Measurements from ENCODE around the gene API5.

Gene API5

DNA sequence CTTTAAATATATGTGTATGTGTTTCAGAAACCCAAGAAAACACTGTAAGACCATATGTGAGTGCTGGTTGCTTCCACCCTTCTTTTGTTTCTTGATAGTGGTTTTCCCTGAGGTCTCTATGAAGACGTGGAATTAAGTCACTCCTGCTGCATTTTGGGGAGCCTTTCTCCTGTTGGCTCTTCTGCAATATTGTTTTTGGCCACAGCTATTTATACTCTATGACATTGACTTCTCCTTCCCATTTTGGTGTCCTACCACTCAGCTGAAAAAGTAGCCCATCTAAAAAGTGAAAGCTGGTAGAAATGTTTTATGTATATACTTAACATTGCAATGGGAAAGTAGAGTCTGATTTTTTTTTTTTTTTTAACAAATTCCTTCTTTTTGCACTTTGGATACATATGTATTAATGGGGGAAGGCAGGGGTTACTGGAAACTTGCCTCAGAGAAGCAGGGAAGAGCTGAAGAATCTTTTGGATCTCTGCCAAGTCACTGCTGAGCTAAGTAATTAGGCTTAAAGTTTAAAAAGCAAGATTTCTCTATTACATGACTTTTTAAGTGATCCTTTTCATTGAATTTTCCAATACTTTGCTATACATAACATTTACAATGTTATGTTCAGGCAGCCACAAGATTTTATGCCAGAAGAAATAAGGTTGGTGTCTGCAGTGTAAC, 48.7 kb downstream of the API5 start:
- DNase-seq, result no peak

DNA sequence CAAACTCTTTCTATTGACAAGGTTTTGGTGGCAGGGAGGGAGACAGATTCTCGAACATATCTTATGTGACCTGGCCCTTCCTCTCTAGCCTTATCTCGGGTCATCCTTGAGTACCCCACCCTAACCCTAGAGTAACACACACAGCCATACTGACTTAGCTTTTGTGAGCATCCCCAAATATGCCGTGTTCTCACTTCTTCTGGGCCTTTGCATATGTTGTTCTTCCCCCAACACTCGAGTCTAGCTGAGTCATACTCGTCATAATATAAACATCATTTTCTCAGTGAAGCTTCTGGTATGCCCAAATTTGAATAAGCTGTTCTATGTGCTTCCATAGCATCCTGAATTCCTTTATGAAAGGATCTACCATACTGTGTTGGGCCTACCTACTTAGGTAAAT, 54.9 kb downstream of the API5 start:
- no peak for DNase-seq

DNA sequence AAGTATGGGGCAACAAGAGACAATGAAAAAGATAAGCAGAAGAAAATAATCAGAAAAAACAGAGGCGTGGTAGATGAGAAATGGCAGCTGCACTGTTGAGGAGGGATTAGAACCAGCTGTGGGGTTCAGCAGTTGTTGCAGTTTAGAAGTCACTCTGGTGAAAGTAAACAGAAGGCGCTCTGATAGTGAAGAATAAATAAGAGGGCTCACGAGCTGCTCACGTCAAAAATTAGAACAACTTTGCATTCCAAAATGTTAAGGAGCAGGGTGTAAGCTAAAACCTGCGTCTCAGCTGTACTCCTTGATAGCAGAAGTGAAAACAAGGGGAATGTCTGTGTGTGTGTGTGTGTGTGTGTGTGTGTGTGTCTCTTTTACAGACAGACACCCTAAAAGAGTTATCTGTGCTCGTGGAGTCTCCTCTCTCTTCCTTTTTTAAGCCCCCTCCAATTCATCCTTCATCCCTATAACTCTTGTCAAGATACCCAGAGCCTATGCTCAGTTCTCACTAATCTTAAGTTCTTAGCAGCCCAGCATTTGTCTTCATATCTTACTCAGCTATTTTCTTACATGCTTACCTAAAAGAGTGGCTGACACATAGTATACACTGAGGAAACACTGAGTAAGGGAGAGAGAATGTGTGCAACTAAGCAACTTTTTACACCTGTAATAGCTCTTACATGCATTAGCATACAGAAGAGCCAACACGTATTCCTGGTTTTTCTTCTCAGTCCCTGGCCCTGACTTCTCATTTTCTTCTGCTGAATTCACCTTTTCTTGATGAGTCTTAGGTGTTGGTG, 55.8 kb downstream of the API5 start:
- DNase-seq, result no peak

DNA sequence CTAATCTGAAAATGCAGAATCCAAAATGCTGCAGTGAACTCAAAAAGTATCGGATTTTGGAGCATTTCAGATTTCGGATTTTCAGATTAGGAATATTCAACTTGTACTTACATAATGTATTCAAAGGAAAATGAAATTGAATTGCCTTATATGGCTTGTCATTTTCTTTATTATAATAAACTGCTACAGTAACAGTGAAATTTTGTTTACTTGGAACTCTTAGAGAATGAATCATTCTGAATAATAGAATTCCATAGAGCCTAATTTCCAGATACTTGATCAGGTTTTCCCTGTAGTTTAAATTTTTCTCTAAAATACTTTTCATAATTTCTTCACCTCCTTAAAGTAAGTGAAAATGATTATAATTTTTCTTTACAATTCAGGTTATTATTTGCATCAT, 64.3 kb downstream of the API5 start:
- no peak for DNase-seq

DNA sequence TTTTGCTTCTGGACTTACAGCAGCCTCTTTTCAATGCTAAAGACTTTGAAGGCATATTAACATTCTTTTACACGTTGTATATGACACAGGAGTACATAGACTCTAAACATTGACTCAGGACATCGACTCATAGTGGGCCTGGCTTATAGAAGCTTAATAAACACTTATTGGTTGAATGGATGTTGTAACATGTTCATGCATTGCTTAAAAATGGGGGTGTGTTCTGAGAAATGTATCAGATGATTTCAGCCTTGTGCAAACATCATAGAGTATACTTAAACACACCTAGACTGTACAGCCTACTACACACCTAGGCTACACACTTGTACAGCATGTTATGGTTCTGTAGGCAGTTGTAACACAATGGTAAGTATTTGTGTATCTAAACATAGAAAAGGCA, 64.8 kb downstream of the API5 start:
- DNase-seq, result no peak

DNA sequence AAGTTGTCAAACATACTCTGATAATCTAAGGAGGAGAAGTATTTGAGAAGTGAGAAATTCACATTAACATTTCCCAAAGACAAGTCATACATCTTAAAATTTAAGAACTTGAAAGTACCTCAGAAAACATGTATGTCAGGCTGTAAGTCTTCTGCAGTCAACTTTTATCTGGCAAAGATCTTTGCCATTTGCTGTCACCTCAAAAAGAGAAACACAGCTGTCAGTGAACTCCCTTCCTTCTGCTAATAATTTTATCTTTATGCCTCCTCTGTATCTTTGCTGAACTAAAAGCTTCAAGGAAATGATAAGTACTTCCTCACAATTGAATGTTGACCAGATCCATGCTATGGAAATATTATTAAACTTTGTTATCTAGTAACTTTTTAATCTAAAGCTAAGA, 65.6 kb downstream of the API5 start:
- no peak for DNase-seq

DNA sequence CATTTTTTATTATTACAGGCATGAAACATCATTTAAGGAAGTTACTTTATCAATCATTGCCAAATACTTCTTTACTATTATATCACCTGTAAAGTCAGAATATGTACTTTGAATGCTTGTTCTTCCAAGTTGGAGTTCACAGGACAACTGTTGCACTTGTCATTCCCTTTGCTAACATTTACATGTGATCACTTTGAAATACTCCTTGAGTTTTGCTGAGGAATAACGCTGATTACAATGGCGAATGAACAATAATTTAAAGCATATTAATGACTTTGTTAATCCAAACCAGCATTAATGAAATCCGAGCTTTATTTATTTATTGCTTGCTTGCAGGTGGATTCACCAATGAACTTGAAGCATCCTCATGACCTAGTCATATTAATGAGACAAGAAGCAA, 67.1 kb downstream of the API5 start:
- DNase-seq, result no peak

DNA sequence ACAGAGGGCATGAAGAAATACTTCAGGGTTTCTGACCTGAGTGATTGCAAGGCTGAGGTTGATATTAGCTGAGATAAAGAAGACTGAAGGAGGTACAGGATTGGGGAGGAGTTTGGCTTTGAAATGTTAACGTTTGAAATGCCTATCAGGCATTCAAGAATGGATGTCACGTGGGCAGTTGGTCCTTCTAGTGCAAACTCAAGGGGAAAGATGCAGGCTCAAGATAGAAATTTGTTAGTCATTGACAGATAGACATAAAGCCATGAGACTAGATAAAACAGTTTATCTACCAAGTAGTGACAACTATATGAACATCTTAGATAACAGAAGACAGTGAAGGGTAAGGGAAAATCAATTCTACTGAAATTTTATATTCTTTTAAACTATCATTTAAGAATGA, 70.0 kb downstream of the API5 start:
- DNase-seq, result no peak

DNA sequence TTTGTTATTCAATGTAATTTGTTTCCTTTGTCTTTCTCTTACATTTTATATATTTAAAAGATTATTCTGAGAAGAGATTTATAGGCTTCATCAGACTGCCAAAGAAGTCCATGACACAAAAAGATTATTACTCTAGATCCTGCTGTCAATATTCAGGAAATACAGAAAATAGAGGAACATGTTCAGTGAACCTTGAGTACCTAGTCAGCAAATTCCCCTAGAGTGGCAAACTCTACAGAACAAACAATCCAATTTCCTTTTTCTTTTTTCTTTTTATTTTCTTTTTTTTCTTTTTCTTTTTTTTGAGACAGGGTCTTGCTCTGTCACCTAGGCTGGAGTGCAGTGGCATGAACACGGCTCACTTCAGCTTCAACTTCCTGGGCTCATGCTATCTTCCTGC, 70.8 kb downstream of the API5 start:
- no peak for DNase-seq

DNA sequence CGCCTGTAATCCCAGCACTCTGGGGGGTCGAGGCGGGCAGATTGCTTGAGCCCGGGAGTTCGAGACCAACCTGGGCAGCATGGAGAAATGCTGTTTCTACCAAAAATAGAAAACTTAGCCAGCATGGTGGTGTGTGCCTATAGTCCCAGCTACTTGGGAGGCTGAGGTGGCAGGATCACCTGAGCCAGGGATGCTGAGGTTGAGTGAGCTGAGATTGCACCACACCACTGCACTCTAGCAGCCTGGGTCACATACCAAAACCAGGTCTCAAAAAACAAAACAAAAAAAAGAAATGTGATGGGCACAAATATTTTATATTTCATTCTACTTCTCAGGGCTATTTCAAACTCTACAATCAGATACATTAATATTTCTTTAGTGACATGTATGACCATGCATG, 72.6 kb downstream of the API5 start:
- DNase-seq, result no peak

DNA sequence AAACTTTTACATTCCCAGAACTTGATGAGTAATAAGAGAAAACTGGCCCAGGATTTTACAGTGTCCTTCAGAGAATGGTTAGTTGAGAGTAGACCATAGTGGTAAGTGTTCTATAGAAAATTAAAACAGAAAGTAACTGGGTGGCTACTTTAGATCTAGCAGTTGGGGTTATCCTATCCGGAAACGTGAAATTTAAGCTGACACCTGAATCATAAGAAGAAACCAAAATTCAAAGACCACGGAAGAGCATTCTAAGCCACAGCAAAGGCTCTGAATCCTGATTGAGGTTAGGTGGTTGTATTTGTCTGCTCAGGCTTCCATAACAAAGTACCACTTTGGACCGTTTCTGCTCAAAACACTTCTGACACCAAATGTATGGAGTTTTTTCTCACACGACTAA, 80.9 kb downstream of the API5 start:
- DNase-seq, result no peak

DNA sequence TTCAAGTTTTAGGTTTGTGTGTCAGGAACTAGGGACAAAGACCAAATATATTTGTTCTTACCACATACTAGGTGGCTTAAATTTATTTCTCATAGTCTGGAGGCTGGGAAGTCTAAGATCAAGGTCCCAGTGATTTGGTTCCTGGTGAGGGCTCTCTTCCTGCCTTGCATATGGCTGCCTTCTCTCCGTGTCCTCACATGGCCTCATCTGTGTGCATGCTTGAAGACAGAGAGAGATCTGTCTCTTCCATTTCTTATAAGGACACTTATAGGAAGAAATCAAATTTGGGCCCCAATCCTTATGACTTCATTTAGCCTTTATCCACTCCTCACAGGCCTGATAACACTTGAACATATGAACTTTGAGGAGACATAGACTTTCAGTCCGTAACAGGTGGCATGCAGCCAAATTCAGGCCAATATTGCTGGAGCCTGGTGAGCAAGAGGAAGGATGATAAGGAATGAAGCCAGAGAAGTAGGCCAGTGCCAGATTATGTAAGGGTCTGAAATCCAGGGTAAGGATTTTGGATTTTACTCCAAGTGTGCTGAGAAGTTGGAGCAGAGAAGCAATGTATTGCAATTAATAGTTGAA, 82.1 kb downstream of the API5 start:
- DNase-seq, result no peak
